CD14-positive monocyte (primary cell): Measurements from ENCODE around the gene CD320. TPM values are rescaled to one million over a fixed set of nuclear protein-coding genes. Genes with fewer than 3 reads are reported as not detected.
"Not testable (repeated sequence)": the region's sequence is repeated elsewhere in the genome, so short reads cannot be mapped to it uniquely, and the experiment has no call there.

Experiments used
- DNase-seq, 3 donors: peaks; one replicate each; pipeline ENCODE4 v3.0.0-alpha.2; 2011 to 2022
- H2AFZ ChIP-seq: 2 replicates; pipeline ENCODE4 v1.6.0; 2012; ENCODE audit warnings: mild to moderate bottlenecking, low read depth, low read length, inconsistent platforms; ENCODE audit not compliant: insufficient read depth, poor library complexity, severe bottlenecking
- H3K27ac ChIP-seq, 2 donors: 1 replicate in 1 of 2; 2 replicates in 1 of 2; pipeline ENCODE4 v1.5.1; 2012 to 2013; ENCODE audit warnings: low read length in 2 of 2, control low read depth in 1 of 2, inconsistent platforms in 1 of 2, low read depth in 1 of 2, mild to moderate bottlenecking in 1 of 2
- H3K27me3 ChIP-seq, 2 donors: one replicate each; pipeline versions ENCODE4 v1.6.0 to v1.6.1; 2011 to 2013; ENCODE audit warnings: low read length in 2 of 2; ENCODE audit not compliant: control insufficient read depth in 2 of 2, insufficient read depth in 2 of 2
- H3K36me3 ChIP-seq, 2 donors: replicated peaks in 1 of 2; 1 replicate in 1 of 2; 2 replicates in 1 of 2; pipeline versions ENCODE4 v1.5.1 to v1.6.1; 2012 to 2013; ENCODE audit warnings: low read length in 2 of 2, control low read depth in 1 of 2, inconsistent platforms in 1 of 2, mild to moderate bottlenecking in 1 of 2; ENCODE audit not compliant: insufficient read depth in 2 of 2, control insufficient read depth in 1 of 2
- H3K4me1 ChIP-seq, 2 donors: 1 replicate in 1 of 2; 2 replicates in 1 of 2; pipeline versions ENCODE4 v1.5.1 to v1.6.1; 2012 to 2013; ENCODE audit warnings: low read length in 2 of 2, control low read depth in 1 of 2, inconsistent platforms in 1 of 2, mild to moderate bottlenecking in 1 of 2, moderate library complexity in 1 of 2; ENCODE audit not compliant: insufficient read depth in 2 of 2, control insufficient read depth in 1 of 2
- H3K4me2 ChIP-seq: replicated peaks from 2 replicates; pipeline ENCODE3; 2012; ENCODE audit warnings: low read length, moderate library complexity, mild to moderate bottlenecking; ENCODE audit not compliant: poor library complexity, severe bottlenecking; ENCODE audit errors: extremely low read depth
- H3K4me3 ChIP-seq, 3 experiments: fragments of 200-600 bp in 1 of 3; sonication (generic) in 1 of 3; replicated peaks in 1 of 3; 1 replicate in 2 of 3; 2 replicates in 1 of 3; pipeline ENCODE4 v1.5.1; 2011 to 2013; ENCODE audit warnings: low read length in 3 of 3, mild to moderate bottlenecking in 3 of 3, control low read depth in 2 of 3, low read depth in 2 of 3, inconsistent platforms in 1 of 3, moderate library complexity in 1 of 3
- H3K79me2 ChIP-seq: 2 replicates; pipeline ENCODE4 v1.6.0; 2012; ENCODE audit warnings: mild to moderate bottlenecking, control low read depth, inconsistent platforms, low read length, moderate library complexity; ENCODE audit not compliant: insufficient read depth
- H3K9ac ChIP-seq: 2 replicates; pipeline ENCODE4 v1.6.0; 2017; ENCODE audit warnings: low read length, mild to moderate bottlenecking; ENCODE audit not compliant: insufficient read depth, poor library complexity, severe bottlenecking
- H3K9me3 ChIP-seq, 2 donors: replicated peaks in 1 of 2; 1 replicate in 1 of 2; 2 replicates in 1 of 2; pipeline versions ENCODE4 v1.5.1 to v1.6.1; 2012 to 2013; ENCODE audit warnings: low read length in 2 of 2, control low read depth in 1 of 2; ENCODE audit not compliant: control insufficient read depth in 1 of 2, insufficient read depth in 1 of 2
- H4K20me1 ChIP-seq: 2 replicates; pipeline ENCODE4 v1.6.0; 2012; ENCODE audit warnings: mild to moderate bottlenecking, low read length, control low read depth, moderate library complexity; ENCODE audit not compliant: insufficient read depth
- H3K27ac Mint-ChIP-seq, 7 donors: one replicate each; pipeline ENCODE4 v1.8.0; 2020; ENCODE audit warnings: mild to moderate bottlenecking in 7 of 7, mixed read lengths in 7 of 7, moderate library complexity in 6 of 7, inconsistent platforms in 2 of 7
- H3K27me3 Mint-ChIP-seq, 3 donors: one replicate each; pipeline ENCODE4 v1.8.0; 2021 to 2022; ENCODE audit warnings: low read depth in 3 of 3, mild to moderate bottlenecking in 3 of 3, mixed read lengths in 3 of 3, moderate library complexity in 3 of 3, inconsistent platforms in 1 of 3
- H3K36me3 Mint-ChIP-seq, 2 donors: one replicate each; pipeline ENCODE4 v1.8.0; 2020; ENCODE audit warnings: mixed read lengths in 2 of 2, inconsistent platforms in 1 of 2, mild to moderate bottlenecking in 1 of 2
- H3K4me1 Mint-ChIP-seq: one replicate; pipeline ENCODE4 v1.8.0; 2020; ENCODE audit warnings: mild to moderate bottlenecking, mixed read lengths
- H3K4me3 Mint-ChIP-seq, 2 donors: one replicate each; pipeline ENCODE4 v1.8.0; 2020; ENCODE audit warnings: mild to moderate bottlenecking in 2 of 2, mixed read lengths in 2 of 2, moderate library complexity in 1 of 2
- H3K9me3 Mint-ChIP-seq, 7 donors: one replicate each; pipeline ENCODE4 v1.8.0; 2020 to 2022; ENCODE audit warnings: mixed read lengths in 7 of 7, mild to moderate bottlenecking in 6 of 7, moderate library complexity in 6 of 7, inconsistent platforms in 2 of 7
- WGBS: methylation state at CpG from one replicate; pipeline ENCODE4 v1.1.5; 2013; ENCODE audit warnings: missing lambda C conversion rate; ENCODE audit not compliant: insufficient coverage; 5-methylcytosine and 5-hydroxymethylcytosine counted together
- intact Hi-C, 2 donors: fragments of 100-400 bp; cut with micrococcal nuclease; formaldehyde crosslinking; loops; one replicate each; pipeline versions ENCODE4 v1.15.0 to v1.15.1; 2023
- polyA plus RNA-seq, 3 donors: library from polyadenylated mRNA; depleted of rRNA in 1 of 3; unstranded in 2 of 3; stranded (reverse) in 1 of 3; fragments of 300-500 nt in 2 of 3; fragments of >200 nt in 1 of 3; fragmentation: Illumina TruSeq in 2 of 3; gene quantifications; 1 replicate in 2 of 3; 2 replicates in 1 of 3; pipeline ENCODE4 v1.2.3, GENCODE V29; 2012 to 2021
- TF ChIP-seq, protein P1 (sequence below): fragments of 200-600 bp; IDR thresholded peaks from one replicate; pipeline ENCODE4 v1.8.0; 2022; ENCODE audit warnings: antibody characterized with exemption, mild to moderate bottlenecking

Gene CD320
- polyA plus RNA-seq, 3 donors, result 0.72 to 2.5 (median 1.0) TPM

GRCh38 chr19:8352134-8352827 lies 44.1 kb upstream of the CD320 start:
- Histone ChIP-seq H3K79me2 (no peaks in the 10 kb centered on the region), H3K9me3 (no peaks in the 10 kb centered on the region), H3K4me1 (peaks cover 4 to 5% of the 10 kb centered on the region in 2 donors), H3K9ac (no peak overlapping the region), H3K4me2 (no peak overlapping the region), H2AFZ (no peak overlapping the region), H3K4me3 (no peak overlapping the region), H4K20me1 (no peaks in the 10 kb centered on the region), H3K27ac (no peak overlapping the region), H3K27me3 (peaks cover 2 to 10% of the 10 kb centered on the region in 2 donors), H3K36me3 (no peaks in the 10 kb centered on the region)
- Mint-ChIP-seq H3K4me3 (peak overlapping the region in 1 of 2 donors; percentile 49), H3K27ac (no peak overlapping the region), H3K9me3 (peaks cover 0 to 4% (median 0%) of the 10 kb centered on the region in 7 donors), H3K36me3 (no peaks in the 10 kb centered on the region), H3K27me3 (peaks cover 33 to 48% (median 35%) of the 10 kb centered on the region in 3 donors), H3K4me1 (peaks cover 15% of the 10 kb centered on the region)
- WGBS, result no CpG with 5 or more reads among the region's 10 CpGs
- DNase-seq, result no peak
- TF ChIP-seq, protein P1, sequence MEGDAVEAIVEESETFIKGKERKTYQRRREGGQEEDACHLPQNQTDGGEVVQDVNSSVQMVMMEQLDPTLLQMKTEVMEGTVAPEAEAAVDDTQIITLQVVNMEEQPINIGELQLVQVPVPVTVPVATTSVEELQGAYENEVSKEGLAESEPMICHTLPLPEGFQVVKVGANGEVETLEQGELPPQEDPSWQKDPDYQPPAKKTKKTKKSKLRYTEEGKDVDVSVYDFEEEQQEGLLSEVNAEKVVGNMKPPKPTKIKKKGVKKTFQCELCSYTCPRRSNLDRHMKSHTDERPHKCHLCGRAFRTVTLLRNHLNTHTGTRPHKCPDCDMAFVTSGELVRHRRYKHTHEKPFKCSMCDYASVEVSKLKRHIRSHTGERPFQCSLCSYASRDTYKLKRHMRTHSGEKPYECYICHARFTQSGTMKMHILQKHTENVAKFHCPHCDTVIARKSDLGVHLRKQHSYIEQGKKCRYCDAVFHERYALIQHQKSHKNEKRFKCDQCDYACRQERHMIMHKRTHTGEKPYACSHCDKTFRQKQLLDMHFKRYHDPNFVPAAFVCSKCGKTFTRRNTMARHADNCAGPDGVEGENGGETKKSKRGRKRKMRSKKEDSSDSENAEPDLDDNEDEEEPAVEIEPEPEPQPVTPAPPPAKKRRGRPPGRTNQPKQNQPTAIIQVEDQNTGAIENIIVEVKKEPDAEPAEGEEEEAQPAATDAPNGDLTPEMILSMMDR, result no peak
- intact Hi-C loops, result loop anchor here in 1 of 2 donors (10.0 kb wide), 1 partner anchor 223 kb away; the partner anchor contains the start of gene MYO1F

- not testable (repeated sequence) for H3K79me2 ChIP-seq, H3K4me1 Mint-ChIP-seq, H3K27ac Mint-ChIP-seq, H3K36me3 ChIP-seq, H3K9me3 Mint-ChIP-seq, DNase-seq, H3K36me3 Mint-ChIP-seq, H3K4me2 ChIP-seq, H3K27ac ChIP-seq, H3K4me1 ChIP-seq, H2AFZ ChIP-seq, H3K9ac ChIP-seq, H3K9me3 ChIP-seq, H3K4me3 ChIP-seq, H4K20me1 ChIP-seq
- Mint-ChIP-seq H3K4me3 (peak overlapping the region in 1 of 2 donors; percentile 53), H3K27me3 (peaks cover 26 to 56% (median 30%) of the 10 kb centered on the region in 3 donors)
- WGBS, result 54% methylated on average over 2 of the region's 8 CpGs
- peaks cover 5 to 15% of the 10 kb centered on the region in 2 donors for H3K27me3 ChIP-seq
- intact Hi-C loops, result loop anchor here in 1 of 2 donors (10.0 kb wide), 1 partner anchor 225 kb away; the partner anchor contains the start of gene MYO1F
Observed at GRCh38 chr19:8349629-8350372, 41.6 kb upstream of the CD320 start.
